Nephron (organoid): ENCODE data around the gene SLC39A13.
A peak's percentile ranks its signal among the peaks of the same experiment; 100 is the strongest.

Experiments
- H3K27ac Mint-ChIP-seq, 3 experiments: 2 replicates each; pipeline ENCODE4 v1.8.0; 2020; ENCODE audit warnings: mixed read lengths in 3 of 3, mild to moderate bottlenecking in 2 of 3, moderate library complexity in 1 of 3
- H3K27me3 Mint-ChIP-seq: 2 replicates; pipeline ENCODE4 v1.8.0; 2021; ENCODE audit warnings: low read depth, mild to moderate bottlenecking, moderate library complexity, mixed read lengths
- H3K36me3 Mint-ChIP-seq: 2 replicates; pipeline ENCODE4 v1.8.0; 2020; ENCODE audit warnings: low read depth, mixed read lengths
- H3K4me1 Mint-ChIP-seq: 2 replicates; pipeline ENCODE4 v1.8.0; 2020; ENCODE audit warnings: mixed read lengths
- H3K4me3 Mint-ChIP-seq, 3 experiments: 2 replicates each; pipeline ENCODE4 v1.8.0; 2020; ENCODE audit warnings: mild to moderate bottlenecking in 3 of 3, mixed read lengths in 3 of 3, moderate library complexity in 2 of 3
- H3K9me3 Mint-ChIP-seq: 2 replicates; pipeline ENCODE4 v1.8.0; 2020; ENCODE audit warnings: mixed read lengths
- TF ChIP-seq, protein P1 (sequence below), 3 experiments: fragments of 200-600 bp; sonication (generic); IDR thresholded peaks; one replicate each; pipeline ENCODE4 v1.5.0; 2021; ENCODE audit warnings: antibody characterized with exemption in 3 of 3; ENCODE audit not compliant: unreplicated experiment in 3 of 3

The SLC39A13 gene

DNA sequence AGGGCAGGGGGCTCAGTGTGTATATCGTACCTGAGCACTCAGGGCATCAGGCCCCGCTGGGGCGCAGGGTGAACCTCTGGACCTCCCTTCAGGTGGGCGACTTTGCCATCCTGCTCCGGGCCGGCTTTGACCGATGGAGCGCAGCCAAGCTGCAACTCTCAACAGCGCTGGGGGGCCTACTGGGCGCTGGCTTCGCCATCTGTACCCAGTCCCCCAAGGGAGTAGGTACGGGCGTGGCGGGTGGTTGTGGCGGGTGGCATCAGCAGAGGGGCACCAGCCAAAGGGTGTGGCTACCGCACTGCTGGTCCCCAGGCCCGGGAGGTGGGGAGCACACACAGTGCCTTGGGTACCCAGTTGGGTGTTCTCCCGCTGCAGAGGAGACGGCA is 6.3 kb downstream of the SLC39A13 start:
- Mint-ChIP-seq H3K4me1 (peaks cover 20% of the 10 kb centered on the region), H3K4me3 (no peak overlapping the region), H3K27ac (no peak overlapping the region), H3K36me3 (peaks cover 24% of the 10 kb centered on the region), H3K9me3 (no peaks in the 10 kb centered on the region), H3K27me3 (no peaks in the 10 kb centered on the region)
- TF ChIP-seq, protein P1, sequence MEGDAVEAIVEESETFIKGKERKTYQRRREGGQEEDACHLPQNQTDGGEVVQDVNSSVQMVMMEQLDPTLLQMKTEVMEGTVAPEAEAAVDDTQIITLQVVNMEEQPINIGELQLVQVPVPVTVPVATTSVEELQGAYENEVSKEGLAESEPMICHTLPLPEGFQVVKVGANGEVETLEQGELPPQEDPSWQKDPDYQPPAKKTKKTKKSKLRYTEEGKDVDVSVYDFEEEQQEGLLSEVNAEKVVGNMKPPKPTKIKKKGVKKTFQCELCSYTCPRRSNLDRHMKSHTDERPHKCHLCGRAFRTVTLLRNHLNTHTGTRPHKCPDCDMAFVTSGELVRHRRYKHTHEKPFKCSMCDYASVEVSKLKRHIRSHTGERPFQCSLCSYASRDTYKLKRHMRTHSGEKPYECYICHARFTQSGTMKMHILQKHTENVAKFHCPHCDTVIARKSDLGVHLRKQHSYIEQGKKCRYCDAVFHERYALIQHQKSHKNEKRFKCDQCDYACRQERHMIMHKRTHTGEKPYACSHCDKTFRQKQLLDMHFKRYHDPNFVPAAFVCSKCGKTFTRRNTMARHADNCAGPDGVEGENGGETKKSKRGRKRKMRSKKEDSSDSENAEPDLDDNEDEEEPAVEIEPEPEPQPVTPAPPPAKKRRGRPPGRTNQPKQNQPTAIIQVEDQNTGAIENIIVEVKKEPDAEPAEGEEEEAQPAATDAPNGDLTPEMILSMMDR (IDR thresholded peaks at IDR 0.05; ENCODE audit: unreplicated experiment in 3 of 3), result no peak

DNA sequence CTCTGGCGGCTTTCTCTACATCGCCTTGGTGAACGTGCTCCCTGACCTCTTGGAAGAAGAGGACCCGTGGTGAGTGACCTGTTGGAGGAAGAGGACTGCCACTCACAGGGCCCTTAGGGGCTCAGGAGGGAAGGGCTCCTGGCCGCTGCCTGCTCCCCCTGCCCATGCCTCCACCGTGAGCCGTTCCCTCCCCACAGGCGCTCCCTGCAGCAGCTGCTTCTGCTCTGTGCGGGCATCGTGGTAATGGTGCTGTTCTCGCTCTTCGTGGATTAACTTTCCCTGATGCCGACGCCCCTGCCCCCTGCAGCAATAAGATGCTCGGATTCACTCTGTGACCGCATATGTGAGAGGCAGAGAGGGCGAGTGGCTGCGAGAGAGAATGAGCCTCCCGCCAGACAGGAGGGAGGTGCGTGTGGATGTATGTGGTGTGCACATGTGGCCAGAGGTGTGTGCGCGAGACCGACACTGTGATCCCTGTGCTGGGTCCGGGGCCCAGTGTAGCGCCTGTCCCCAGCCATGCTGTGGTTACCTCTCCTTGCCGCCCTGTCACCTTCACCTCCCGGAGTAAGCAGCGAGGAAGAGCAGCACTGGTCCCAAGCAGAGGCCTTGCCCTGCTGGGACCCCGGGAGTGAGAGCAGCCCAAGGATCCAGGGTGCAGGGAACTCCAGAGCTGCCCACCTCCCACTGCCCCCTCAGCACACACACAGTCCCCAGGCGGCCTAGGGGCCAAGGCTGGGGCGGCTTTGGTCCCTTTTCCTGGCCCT is 6.9 kb downstream of the SLC39A13 start:
- H3K4me3 Mint-ChIP-seq, result peak overlapping the region in 1 of 3 experiments; percentile 35
- H3K4me1 Mint-ChIP-seq, result peaks cover 20% of the 10 kb centered on the region
- peak overlapping the region in 2 of 3 experiments; percentile 82 to 83 for H3K27ac Mint-ChIP-seq
- TF ChIP-seq, protein P1 (IDR thresholded peaks at IDR 0.05; ENCODE audit: unreplicated experiment in 3 of 3), result no peak
- H3K27me3 Mint-ChIP-seq, result no peaks in the 10 kb centered on the region
- peaks cover 30% of the 10 kb centered on the region for H3K36me3 Mint-ChIP-seq
- no peaks in the 10 kb centered on the region for H3K9me3 Mint-ChIP-seq

DNA sequence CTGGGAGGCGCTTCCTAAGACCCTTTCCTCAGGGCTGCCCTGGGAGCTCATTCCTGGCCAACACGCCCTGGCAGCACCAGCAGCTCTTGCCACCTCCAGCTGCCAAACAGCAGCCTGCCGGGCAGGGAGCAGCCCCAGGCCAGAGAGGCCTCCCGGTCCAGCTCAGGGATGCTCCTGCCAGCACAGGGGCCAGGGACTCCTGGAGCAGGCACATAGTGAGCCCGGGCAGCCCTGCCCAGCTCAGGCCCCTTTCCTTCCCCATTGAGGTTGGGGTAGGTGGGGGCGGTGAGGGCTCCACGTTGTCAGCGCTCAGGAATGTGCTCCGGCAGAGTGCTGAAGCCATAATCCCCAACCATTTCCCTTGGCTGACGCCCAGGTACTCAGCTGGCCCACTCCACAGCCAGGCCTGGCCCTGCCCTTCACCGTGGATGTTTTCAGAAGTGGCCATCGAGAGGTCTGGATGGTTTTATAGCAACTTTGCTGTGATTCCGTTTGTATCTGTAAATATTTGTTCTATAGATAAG is 7.6 kb downstream of the SLC39A13 start:
- H3K9me3 Mint-ChIP-seq, result no peaks in the 10 kb centered on the region
- TF ChIP-seq, protein P1 (IDR thresholded peaks at IDR 0.05; ENCODE audit: unreplicated experiment in 3 of 3), result no peak
- H3K27ac Mint-ChIP-seq, result peak overlapping the region in 2 of 3 experiments; percentile 83 to 86
- no peaks in the 10 kb centered on the region for H3K27me3 Mint-ChIP-seq
- H3K36me3 Mint-ChIP-seq, result peaks cover 31% of the 10 kb centered on the region
- no peak overlapping the region for H3K4me3 Mint-ChIP-seq
- H3K4me1 Mint-ChIP-seq, result peaks cover 20% of the 10 kb centered on the region

DNA sequence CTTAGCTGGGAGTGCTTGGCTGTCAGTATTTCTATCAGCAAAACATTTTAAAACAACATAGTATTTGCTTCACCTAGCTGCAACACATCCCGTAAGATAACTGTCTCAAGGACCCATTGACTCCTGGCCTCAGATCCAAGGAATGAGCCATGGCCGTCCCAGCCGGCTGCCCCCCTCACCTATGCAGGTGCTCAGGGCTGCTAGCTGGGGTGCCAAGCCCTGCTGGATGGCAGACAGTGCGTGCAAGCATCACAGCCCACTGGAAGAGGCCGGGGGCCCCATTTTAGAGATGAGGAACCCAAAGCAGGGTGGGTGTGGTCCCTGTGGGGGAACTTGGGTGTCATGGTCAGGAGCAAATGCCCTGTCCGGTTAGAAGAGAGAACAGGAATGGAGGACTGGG is 9.3 kb downstream of the SLC39A13 start:
- Mint-ChIP-seq H3K27ac (no peak overlapping the region), H3K4me1 (peaks cover 20% of the 10 kb centered on the region), H3K4me3 (peak overlapping the region in 1 of 3 experiments; percentile 23), H3K36me3 (peaks cover 41% of the 10 kb centered on the region), H3K9me3 (no peaks in the 10 kb centered on the region), H3K27me3 (no peaks in the 10 kb centered on the region)
- TF ChIP-seq, protein P1 (IDR thresholded peaks at IDR 0.05; ENCODE audit: unreplicated experiment in 3 of 3), result no peak

DNA sequence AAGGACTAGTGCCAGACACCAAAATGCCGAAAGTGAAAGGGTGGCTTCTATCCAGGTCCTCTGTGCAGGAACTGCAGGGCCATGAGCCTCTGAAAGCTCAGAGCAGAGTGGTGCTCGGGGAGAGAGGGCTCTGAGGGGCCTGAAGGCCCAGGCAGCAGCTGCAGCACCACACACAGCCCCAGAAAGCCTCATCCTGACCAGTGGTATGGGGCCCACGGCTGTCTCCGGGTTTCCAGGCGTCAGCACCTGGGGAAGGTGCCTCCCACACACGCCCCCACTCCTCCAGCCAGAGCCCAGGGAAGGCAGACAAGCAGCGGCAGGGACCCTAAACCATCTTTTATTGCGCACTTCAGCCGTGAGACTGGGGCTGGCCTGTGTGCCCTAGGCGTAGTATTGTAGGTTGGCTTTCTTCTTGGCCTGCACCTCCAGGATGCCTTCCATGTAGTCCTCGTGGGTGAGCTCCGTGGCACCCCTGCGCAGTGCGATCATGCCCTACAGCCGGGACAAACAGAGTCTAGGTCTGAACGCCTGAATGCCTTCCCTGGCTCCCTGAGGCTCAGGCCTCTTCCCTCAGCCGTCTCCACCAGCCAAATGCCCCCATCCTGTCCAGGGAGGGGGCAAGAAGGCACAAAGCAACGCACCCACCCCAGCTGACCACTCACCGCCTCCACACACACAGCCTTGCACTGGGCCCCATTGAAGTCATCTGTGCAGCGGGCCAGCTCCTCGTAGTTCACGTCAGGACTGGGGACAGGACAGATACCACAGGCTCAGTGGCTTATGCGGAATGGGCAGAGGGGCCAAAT is 10.3 kb downstream of the SLC39A13 start:
- Mint-ChIP-seq H3K27ac (no peak overlapping the region), H3K36me3 (peaks cover 46% of the 10 kb centered on the region), H3K4me3 (no peak overlapping the region), H3K27me3 (no peaks in the 10 kb centered on the region), H3K9me3 (no peaks in the 10 kb centered on the region), H3K4me1 (peaks cover 17% of the 10 kb centered on the region)
- TF ChIP-seq, protein P1 (IDR thresholded peaks at IDR 0.05; ENCODE audit: unreplicated experiment in 3 of 3), result no peak
